Body of pancreas (tissue), 4 donors: ENCODE results near the gene PARP12.

Experiments
- CTCF ChIP-seq, 7 experiments: fragments of 450-650 bp in 4 of 7; fragments of 200-600 bp in 3 of 7; sonication (generic) in 3 of 7; IDR thresholded peaks; one replicate each; pipeline ENCODE4 v1.5.1; 2016 to 2019; ENCODE audit warnings: antibody characterized with exemption in 7 of 7
- POLR2A ChIP-seq, 3 donors: fragments of 450-650 bp; IDR thresholded peaks; one replicate each; pipeline ENCODE4 v1.6.1; 2016; ENCODE audit warnings: antibody characterized with exemption in 3 of 3, mild to moderate bottlenecking in 2 of 3

GRCh38 chr7:140017543-140017942 is 45.2 kb downstream of the PARP12 start:
- TF ChIP-seq CTCF (IDR thresholded peaks at IDR 0.05) (no peak), POLR2A (IDR thresholded peaks at IDR 0.05) (no peak)
